Gastrocnemius medialis (tissue), 4 donors: ENCODE measurements around the gene LRIG3. TPM values are rescaled to one million over a fixed set of nuclear protein-coding genes. Genes with fewer than 3 reads are reported as not detected.

Experiments used
- ATAC-seq, 2 donors: fragments of 150-250 bp; one replicate each; pipeline ENCODE4 v1.9.1; 2016
- DNase-seq, 2 donors: peaks; one replicate each; pipeline ENCODE4 v3.0.0-alpha.2; 2019
- H3K27ac ChIP-seq, 4 donors: fragments of 200-600 bp; sonication (generic); 1 replicate in 1 of 4; 2 replicates in 3 of 4; pipeline ENCODE4 v1.5.1; 2016 to 2018; ENCODE audit warnings: mild to moderate bottlenecking in 2 of 4, moderate library complexity in 1 of 4
- H3K27me3 ChIP-seq, 3 donors: fragments of 200-600 bp; sonication (generic) in 2 of 3; 1 replicate in 1 of 3; 2 replicates in 2 of 3; pipeline versions ENCODE4 v1.5.1 to v1.6.0; 2016 to 2019; ENCODE audit warnings: mild to moderate bottlenecking in 1 of 3, moderate library complexity in 1 of 3
- H3K36me3 ChIP-seq, 2 donors: fragments of 200-600 bp; sonication (generic) in 1 of 2; one replicate each; pipeline ENCODE4 v1.5.1; 2017 to 2018
- H3K4me1 ChIP-seq, 2 donors: fragments of 200-600 bp; sonication (generic) in 1 of 2; one replicate each; pipeline ENCODE4 v1.5.1; 2016 to 2017; ENCODE audit warnings: mild to moderate bottlenecking in 2 of 2
- H3K4me3 ChIP-seq, 4 donors: fragments of 200-600 bp; sonication (generic) in 3 of 4; 1 replicate in 1 of 4; 2 replicates in 3 of 4; pipeline ENCODE4 v1.5.1; 2016 to 2019; ENCODE audit warnings: mild to moderate bottlenecking in 2 of 4
- H3K9me3 ChIP-seq, 3 donors: fragments of 200-600 bp; sonication (generic) in 2 of 3; 1 replicate in 1 of 3; 2 replicates in 2 of 3; pipeline ENCODE4 v1.5.1; 2016 to 2019
- CTCF ChIP-seq, 5 experiments: fragments of 450-650 bp in 3 of 5; fragments of 200-600 bp in 2 of 5; sonication (generic) in 2 of 5; IDR thresholded peaks in 4 of 5; conservative IDR thresholded peaks in 1 of 5; 1 replicate in 4 of 5; 2 replicates in 1 of 5; pipeline ENCODE4 v1.5.1; 2016 to 2019; ENCODE audit warnings: antibody characterized with exemption in 5 of 5, mild to moderate bottlenecking in 3 of 5, moderate library complexity in 3 of 5
- POLR2A ChIP-seq, 2 donors: fragments of 450-650 bp; IDR thresholded peaks; one replicate each; pipeline ENCODE4 v1.6.1; 2017; ENCODE audit warnings: antibody characterized with exemption in 2 of 2, mild to moderate bottlenecking in 2 of 2, moderate library complexity in 2 of 2
- in situ Hi-C, 4 donors: fragments of 200-750 bp; cut with MboI; loops; one replicate each; pipeline versions ENCODE4 v1.15.0 to v1.8.0; 2017; ENCODE audit warnings: low sequenced_read_pairs in 4 of 4
- intact Hi-C: fragments of 100-400 bp; cut with DNase I; formaldehyde crosslinking; loops from one replicate; pipeline ENCODE4 v1.15.1; 2023; ENCODE audit warnings: low total_unique reads
- total RNA-seq, 4 donors: library from RNA; depleted of rRNA; stranded (reverse); fragments of >200 nt; gene quantifications; one replicate each; pipeline versions ENCODE4 v1.1.0 to v1.2.3, GENCODE V29; 2016

Gene LRIG3
- total RNA-seq, 4 donors from 2014 or later, result 4.7 to 14.7 (median 7.7) TPM

GRCh38 chr12:58932806-58933681, 12.7 kb upstream of the LRIG3 start:
- no peaks in the 10 kb centered on the region for H3K36me3 ChIP-seq
- H3K9me3 ChIP-seq, result no peaks in the 10 kb centered on the region
- intact Hi-C loops (no loop called here), in situ Hi-C loops (no loop called here)
- H3K27me3 ChIP-seq, result peaks cover 0 to 2% (median 0%) of the 10 kb centered on the region in 3 donors
- H3K4me1 ChIP-seq, result no peaks in the 10 kb centered on the region
- H3K27ac ChIP-seq, result no peak overlapping the region
- ATAC-seq, result no peak
- TF ChIP-seq POLR2A (IDR thresholded peaks at IDR 0.05) (no peak), CTCF (IDR thresholded peaks at IDR 0.05 in 4 of 5, conservative IDR thresholded peaks at IDR 0.05 in 1 of 5) (no peak)
- DNase-seq, result no peak
- no peak overlapping the region for H3K4me3 ChIP-seq

DNA sequence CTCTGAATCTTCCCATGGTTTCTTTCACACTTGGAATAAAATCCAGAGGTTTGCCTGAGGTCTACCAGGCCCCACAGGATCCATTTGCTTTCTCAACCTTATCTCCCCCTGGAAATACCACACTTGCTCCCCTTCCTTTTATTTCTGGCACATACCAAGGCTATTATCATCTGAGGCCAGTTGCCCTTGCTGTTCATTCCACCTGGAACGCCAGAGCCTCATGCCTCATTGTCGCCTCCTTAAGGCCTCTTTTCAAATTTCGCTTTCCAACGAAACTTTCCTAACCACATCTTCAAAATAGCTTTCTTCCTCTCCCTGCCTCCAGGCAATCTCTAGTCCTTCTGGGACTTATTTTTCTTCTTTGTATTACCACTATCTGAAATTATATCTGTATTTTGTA, 11.2 kb upstream of the LRIG3 start:
- no peak for TF ChIP-seq POLR2A (IDR thresholded peaks at IDR 0.05)
- no peak for TF ChIP-seq CTCF (IDR thresholded peaks at IDR 0.05 in 4 of 5, conservative IDR thresholded peaks at IDR 0.05 in 1 of 5)
- intact Hi-C loops, result no loop called here
- in situ Hi-C loops, result no loop called here

DNA sequence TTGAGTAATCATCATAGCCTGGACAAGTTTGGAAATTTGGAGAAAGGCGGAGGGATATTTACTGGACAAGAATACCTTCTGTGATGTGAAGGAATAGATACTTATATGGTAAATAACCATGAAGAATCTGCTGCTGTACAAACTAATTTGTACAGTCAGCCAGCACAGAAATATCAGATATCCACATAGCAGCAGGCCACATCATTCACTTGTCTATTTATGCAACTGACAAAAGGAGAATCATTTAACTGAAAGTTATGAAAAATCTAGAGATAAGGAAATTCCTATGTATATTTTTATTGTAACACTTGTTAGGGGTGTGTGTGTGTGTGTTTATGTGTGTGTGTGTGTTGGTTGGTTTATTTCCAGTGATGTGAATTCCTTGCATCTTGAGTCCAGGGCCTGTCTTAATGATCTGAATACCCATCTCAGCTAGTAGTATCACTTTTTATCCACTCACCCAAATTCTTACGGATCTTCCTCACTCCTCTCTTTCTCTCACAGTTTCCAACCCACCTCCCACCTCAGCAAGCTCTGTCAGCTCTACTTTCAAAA, 10.5 kb upstream of the LRIG3 start:
- H3K4me3 ChIP-seq, result no peak overlapping the region
- H3K27ac ChIP-seq, result no peak overlapping the region
- intact Hi-C loops, result no loop called here
- peaks cover 0 to under 1% (median 0%) of the 10 kb centered on the region in 3 donors for H3K27me3 ChIP-seq
- no peaks in the 10 kb centered on the region for H3K36me3 ChIP-seq
- no peak for DNase-seq
- no peaks in the 10 kb centered on the region for H3K9me3 ChIP-seq
- in situ Hi-C loops, result no loop called here
- no peak for TF ChIP-seq POLR2A (IDR thresholded peaks at IDR 0.05)
- no peak for TF ChIP-seq CTCF (IDR thresholded peaks at IDR 0.05 in 4 of 5, conservative IDR thresholded peaks at IDR 0.05 in 1 of 5)
- no peak for ATAC-seq
- H3K4me1 ChIP-seq, result no peaks in the 10 kb centered on the region

More for the DNA sequence above, 11.2 kb upstream of the LRIG3 start:
- ATAC-seq, result no peak
- Histone ChIP-seq H3K4me1 (no peaks in the 10 kb centered on the region), H3K27ac (no peak overlapping the region), H3K4me3 (no peak overlapping the region), H3K9me3 (no peaks in the 10 kb centered on the region), H3K27me3 (peaks cover 0 to 2% (median 0%) of the 10 kb centered on the region in 3 donors), H3K36me3 (no peaks in the 10 kb centered on the region)
- no peak for DNase-seq

- no peak for ATAC-seq
- intact Hi-C loops (no loop called here), in situ Hi-C loops (no loop called here)
- no peak for DNase-seq
- H3K9me3 ChIP-seq, result no peaks in the 10 kb centered on the region
- no peak for TF ChIP-seq POLR2A (IDR thresholded peaks at IDR 0.05)
- no peak for TF ChIP-seq CTCF (IDR thresholded peaks at IDR 0.05 in 4 of 5, conservative IDR thresholded peaks at IDR 0.05 in 1 of 5)
- no peaks in the 10 kb centered on the region for H3K27me3 ChIP-seq
- H3K4me1 ChIP-seq, result no peaks in the 10 kb centered on the region
- no peak overlapping the region for H3K27ac ChIP-seq
- no peaks in the 10 kb centered on the region for H3K36me3 ChIP-seq
- H3K4me3 ChIP-seq, result no peak overlapping the region
Observed at GRCh38 chr12:58927120-58927519, 6.8 kb upstream of the LRIG3 start.
